ENCODE measurements around the gene TIMELESS. TPM values are rescaled to one million over a fixed set of nuclear protein-coding genes. Genes with fewer than 3 reads are reported as not detected.
A peak's percentile ranks its signal among the peaks of the same experiment; 100 is the strongest.

The TIMELESS gene
- total and polyA plus RNA-seq, 9 of the 15 experiments (the other 6 are each of a cell fraction or from before 2014, with no cell fraction given): 11.9 to 59.2 (median 35.8) TPM

GRCh38 chr12:56366948-56367347 lies 82.3 kb downstream of the TIMELESS start:
- Histone ChIP-seq H3K4me2 (ENCODE audit: insufficient read depth, low read length) (no peak overlapping the region), H2AFZ (ENCODE audit: low read depth, low read length) (peak overlapping the region; percentile 53), H3K27me3 (ENCODE audit: control insufficient read depth in 2 of 2, insufficient read depth in 2 of 2, low read length in 2 of 2) (no peaks in the 10 kb centered on the region), H3K36me3 (ENCODE audit: control insufficient read depth, insufficient read depth, low read length) (no peaks in the 10 kb centered on the region), H3K9me3 (replicated peaks; ENCODE audit: control insufficient read depth, insufficient read depth, low read depth, low read length) (no peaks in the 10 kb centered on the region), H3K4me3 (no peak overlapping the region), H3K9ac (ENCODE audit: insufficient read depth in 1 of 2, low read depth in 2 of 2, low read length in 2 of 2) (no peak overlapping the region), H3K9me1 (ENCODE audit: control insufficient read depth, insufficient read depth, low read length) (no peaks in the 10 kb centered on the region), H3K79me2 (ENCODE audit: control insufficient read depth, insufficient read depth, low read length) (no peaks in the 10 kb centered on the region), H3K4me1 (replicated peaks in 1 of 2; ENCODE audit: control insufficient read depth in 2 of 2, insufficient read depth in 2 of 2, low read length in 2 of 2) (peaks cover 0 to under 1% of the 10 kb centered on the region in 2 experiments; a peak in 1 of 5 replicates), H3K27ac (ENCODE audit: extremely low read depth, low read depth, low read length) (no peak overlapping the region), H4K20me1 (replicated peaks; ENCODE audit: control insufficient read depth, insufficient read depth, low read length) (no peaks in the 10 kb centered on the region)
- POLR2A ChIA-PET: interaction anchor here (0.6 kb wide), 1 partner anchor 339 kb away, joined by 3 read pairs; no protein-coding TSS in a partner anchor
- in situ Hi-C loops (cut with MboI): no loop called here
- WGBS (ENCODE audit: insufficient coverage, low coverage, missing lambda C conversion rate): 77% methylated on average over 3 of the region's 3 CpGs
- intact Hi-C loops (cut with micrococcal nuclease): loop anchor here (10.0 kb wide), 1 partner anchor 268 kb away; the partner anchor contains the start of gene BAZ2A
- peak; percentile 55 for ATAC-seq
- no peak for DNase-seq (ENCODE audit: extremely low read depth in 1 of 4, low spot score in 3 of 4)
- no peak for FAIRE-seq
- no TSS peak for BruUV-seq (replicated peaks)
- no peak for TF ChIP-seq ZNF140 (CRISPR knock-in tag; IDR thresholded peaks at IDR 0.05)
- TF ChIP-seq ELF4 (CRISPR knock-in tag; IDR thresholded peaks at IDR 0.05): no peak
- TF ChIP-seq SUPT5H (IDR thresholded peaks at IDR 0.05): no peak
- TF ChIP-seq ZNF3 (CRISPR knock-in tag; IDR thresholded peaks at IDR 0.05): no peak
- no peak for TF ChIP-seq KAT2B (IDR thresholded peaks at IDR 0.05; ENCODE audit: low read depth, low read length)
- no peak for TF ChIP-seq ZNF175 (CRISPR knock-in tag; IDR thresholded peaks at IDR 0.05; ENCODE audit: low read depth)
- no peak for TF ChIP-seq ZNF280B (CRISPR knock-in tag; IDR thresholded peaks at IDR 0.05)
- TF ChIP-seq ZNF316 (IDR thresholded peaks at IDR 0.05): no peak
- no peak for TF ChIP-seq ZBTB33 (CRISPR knock-in tag; IDR thresholded peaks at IDR 0.05)
- TF ChIP-seq SMARCA5 (IDR thresholded peaks at IDR 0.05): no peak
- TF ChIP-seq GTF3C2 (IDR thresholded peaks at IDR 0.05; ENCODE audit: borderline replicate concordance, extremely low read depth, insufficient read length): no peak
- CTCF ChIA-PET (ENCODE audit: low intra/inter-chr PET ratio): no interaction called here
